ENCODE data around the gene CHRNA10. TPM values are rescaled to one million over a fixed set of nuclear protein-coding genes. Genes with fewer than 3 reads are reported as not detected.
"Not testable (repeated sequence)": the region's sequence is repeated elsewhere in the genome, so short reads cannot be mapped to it uniquely, and the experiment has no call there.

CHRNA10 gene
- total RNA-seq, 1 experiment from 2014 or later = 0.36 TPM

GRCh38 chr11:3645552-3645951 is 25.6 kb downstream of the CHRNA10 start:
- POLR2A ChIA-PET (ENCODE audit: unreplicated experiment) = no interaction called here
- peaks cover 13% of the 10 kb centered on the region; the same call in 1 of the 2 replicates for H3K27me3 ChIP-seq (ENCODE audit: low read length)

GRCh38 chr11:3644817-3645235 is 26.4 kb downstream of the CHRNA10 start, which contains the start of gene ART1:
ART1 (plus strand) TSS chr11:3645128; CDS start chr11:3659214, 14,086 bp downstream.
- Histone ChIP-seq H2AFZ (ENCODE audit: low read length) (no peak within 1 kb of the TSS), H3K27ac (ENCODE audit: low read length) (no peak within 1 kb of the TSS), H3F3A (ENCODE audit: low read length, unreplicated experiment) (no peaks in the 10 kb centered on the region), H3K27me3 (ENCODE audit: low read length) (peaks cover 9% of the 10 kb centered on the region; the same call in 1 of the 2 replicates), H4K20me1 (ENCODE audit: low read length) (no peaks in the 10 kb centered on the region), H3K9me2 (replicated peaks; ENCODE audit: low read length) (no peaks in the 10 kb centered on the region), H3K9me3 (ENCODE audit: low read length) (no peaks in the 10 kb centered on the region), H3K9ac (ENCODE audit: low read length) (no peak within 1 kb of the TSS), H3K4me2 (ENCODE audit: low read length) (no peak within 1 kb of the TSS), H3K4me1 (ENCODE audit: insufficient read depth, low read length) (peaks cover 12% of the 10 kb centered on the region), H3K4me3 (ENCODE audit: low read length) (no peak within 1 kb of the TSS), H3K36me3 (ENCODE audit: low read depth, low read length) (no peaks in the 10 kb centered on the region), H3K79me2 (ENCODE audit: low read length) (no peaks in the 10 kb centered on the region)
- ATAC-seq = no peak
- BruUV-seq (replicated peaks) = no TSS peak
- POLR2A ChIA-PET (ENCODE audit: unreplicated experiment) = no interaction called here
- TF ChIP-seq EZH2phosphoT487 (IDR thresholded peaks at IDR 0.05; ENCODE audit: borderline replicate concordance, low read length) = no peak
- no peak for TF ChIP-seq EZH2 (IDR thresholded peaks at IDR 0.05; ENCODE audit: low read length, unreplicated experiment)
- TF ChIP-seq CTCF (conservative IDR thresholded peaks at IDR 0.05; ENCODE audit: low read depth, low read length) = no peak
- peak; percentile 4 for DNase-seq
- intact Hi-C loops (cut with micrococcal nuclease) = no loop called here
- CTCF ChIA-PET = no interaction called here

More at GRCh38 chr11:3645552-3645951, 25.6 kb downstream of the CHRNA10 start:
- no peak overlapping the region for H2AFZ ChIP-seq (ENCODE audit: low read length)
- no peak overlapping the region for H3K9ac ChIP-seq (ENCODE audit: low read length)
- BruUV-seq (replicated peaks) = no TSS peak
- H4K20me1 ChIP-seq (ENCODE audit: low read length) = no peaks in the 10 kb centered on the region
- CTCF ChIA-PET = no interaction called here
- H3F3A ChIP-seq (ENCODE audit: low read length, unreplicated experiment) = no peaks in the 10 kb centered on the region
- no peak for DNase-seq
- no peaks in the 10 kb centered on the region for H3K9me3 ChIP-seq (ENCODE audit: low read length)
- no peaks in the 10 kb centered on the region for H3K9me2 ChIP-seq (replicated peaks; ENCODE audit: low read length)
- peaks cover 12% of the 10 kb centered on the region for H3K4me1 ChIP-seq (ENCODE audit: insufficient read depth, low read length)
- ATAC-seq = no peak
- no peaks in the 10 kb centered on the region for H3K79me2 ChIP-seq (ENCODE audit: low read length)
- intact Hi-C loops (cut with micrococcal nuclease) = no loop called here
- H3K36me3 ChIP-seq (ENCODE audit: low read depth, low read length) = no peaks in the 10 kb centered on the region
- no peak overlapping the region for H3K4me2 ChIP-seq (ENCODE audit: low read length)
- no peak overlapping the region for H3K27ac ChIP-seq (ENCODE audit: low read length)
- no peak overlapping the region for H3K4me3 ChIP-seq (ENCODE audit: low read length)
- TF ChIP-seq EZH2phosphoT487 (IDR thresholded peaks at IDR 0.05; ENCODE audit: borderline replicate concordance, low read length) (no peak), EZH2 (IDR thresholded peaks at IDR 0.05; ENCODE audit: low read length, unreplicated experiment) (no peak), CTCF (conservative IDR thresholded peaks at IDR 0.05; ENCODE audit: low read depth, low read length) (no peak)

GRCh38 chr11:3643102-3643546 is 28.1 kb downstream of the CHRNA10 start:
- intact Hi-C loops (cut with micrococcal nuclease); H3K9me2 ChIP-seq (replicated peaks; ENCODE audit: low read length); H2AFZ ChIP-seq (ENCODE audit: low read length); H4K20me1 ChIP-seq (ENCODE audit: low read length); ATAC-seq; H3K4me3 ChIP-seq (ENCODE audit: low read length); POLR2A ChIA-PET (ENCODE audit: unreplicated experiment); H3K36me3 ChIP-seq (ENCODE audit: low read depth, low read length); H3K27ac ChIP-seq (ENCODE audit: low read length); H3K79me2 ChIP-seq (ENCODE audit: low read length); H3K9me3 ChIP-seq (ENCODE audit: low read length); H3K4me2 ChIP-seq (ENCODE audit: low read length); CTCF ChIA-PET; H3F3A ChIP-seq (ENCODE audit: low read length, unreplicated experiment); BruUV-seq (replicated peaks); DNase-seq; H3K9ac ChIP-seq (ENCODE audit: low read length); H3K27me3 ChIP-seq (ENCODE audit: low read length): not testable (repeated sequence)
- H3K4me1 ChIP-seq (ENCODE audit: insufficient read depth, low read length) = peaks cover 12% of the 10 kb centered on the region

All from PC-3 (cell line).